ENCODE results near the gene PSKH1.
"Not testable (repeated sequence)": the region's sequence is repeated elsewhere in the genome, so short reads cannot be mapped to it uniquely, and the experiment has no call there.

Gene PSKH1

GRCh38 chr16:67966549-67967182 lies 73.6 kb downstream of the PSKH1 start:
- peak; percentile 68 for DNase-seq (ENCODE audit: low read depth)
- no peak for TF ChIP-seq CTCF (conservative IDR thresholded peaks at IDR 0.05; ENCODE audit: low read length)
- peak overlapping the region; percentile 99 for H3K4me3 ChIP-seq (ENCODE audit: low read length)

GRCh38 chr16:67967183-67967957 lies 74.3 kb downstream of the PSKH1 start:
- no peak for TF ChIP-seq CTCF (conservative IDR thresholded peaks at IDR 0.05; ENCODE audit: low read length)
- H3K4me3 ChIP-seq (ENCODE audit: low read length): peak overlapping the region; percentile 99
- peak; percentile 34 for DNase-seq (ENCODE audit: low read depth)

GRCh38 chr16:67967958-67968399 lies 74.9 kb downstream of the PSKH1 start:
- peak; percentile 42 for DNase-seq (ENCODE audit: low read depth)
- peak overlapping the region; percentile 99 for H3K4me3 ChIP-seq (ENCODE audit: low read length)
- no peak for TF ChIP-seq CTCF (conservative IDR thresholded peaks at IDR 0.05; ENCODE audit: low read length)

- peak within 1 kb of the TSS; percentile 99 for H3K4me3 ChIP-seq (ENCODE audit: low read length)
- DNase-seq (ENCODE audit: low read depth): peak; percentile 76
- TF ChIP-seq CTCF (conservative IDR thresholded peaks at IDR 0.05; ENCODE audit: low read length): no peak
These were observed 75.6 kb downstream of the PSKH1 start, which contains the start of gene SLC12A4 for GRCh38 chr16:67968400-67969253. SLC12A4 (minus strand) TSS chr16:67968637; CDS start chr16:67968553, 84 bp downstream.

- peak overlapping the region; percentile 72 for H3K4me3 ChIP-seq (ENCODE audit: low read length)
- no peak for TF ChIP-seq CTCF (conservative IDR thresholded peaks at IDR 0.05; ENCODE audit: low read length)
- no peak for DNase-seq (ENCODE audit: low read depth)
These were observed 76.4 kb downstream of the PSKH1 start for GRCh38 chr16:67969254-67970039.

GRCh38 chr16:67971111-67971510 lies 78.1 kb downstream of the PSKH1 start:
- no peak for DNase-seq (ENCODE audit: low read depth)
- no peak for TF ChIP-seq CTCF (conservative IDR thresholded peaks at IDR 0.05; ENCODE audit: low read length)

GRCh38 chr16:67972285-67972684 lies 79.2 kb downstream of the PSKH1 start:
- not testable (repeated sequence) for DNase-seq (ENCODE audit: low read depth); H3K4me3 ChIP-seq (ENCODE audit: low read length)

More at GRCh38 chr16:67971111-67971510, 78.1 kb downstream of the PSKH1 start:
- no peak overlapping the region for H3K4me3 ChIP-seq (ENCODE audit: low read length)

Measured in AG10803 (cell line).